Body of pancreas (tissue), 4 donors: Measurements from ENCODE around the gene AGAP1.

Source experiments
- CTCF ChIP-seq, 7 experiments: fragments of 450-650 bp in 4 of 7; fragments of 200-600 bp in 3 of 7; sonication (generic) in 3 of 7; IDR thresholded peaks; one replicate each; pipeline ENCODE4 v1.5.1; 2016 to 2019; ENCODE audit warnings: antibody characterized with exemption in 7 of 7
- POLR2A ChIP-seq, 3 donors: fragments of 450-650 bp; IDR thresholded peaks; one replicate each; pipeline ENCODE4 v1.6.1; 2016; ENCODE audit warnings: antibody characterized with exemption in 3 of 3, mild to moderate bottlenecking in 2 of 3

GRCh38 chr2:235857598-235857997 is 363.8 kb downstream of the AGAP1 start:
- TF ChIP-seq CTCF (IDR thresholded peaks at IDR 0.05): no peak
- TF ChIP-seq POLR2A (IDR thresholded peaks at IDR 0.05): no peak
